Stimulated activated CD4-positive, alpha-beta T cell treated with anti-CD3 and anti-CD28 coated beads, Interleukin-12 subunit alpha, Interleukin-12 subunit beta, amount 100 ng/mL, for 48 hours (primary cell): Measurements from ENCODE around the gene DLGAP1.

ENCODE experiments used
- DNase-seq, 3 donors: peaks; one replicate each; pipeline ENCODE4 v3.0.0-alpha.2; 2020; ENCODE audit warnings: low read depth in 2 of 3, low spot score in 1 of 3

DLGAP1 gene

DNA sequence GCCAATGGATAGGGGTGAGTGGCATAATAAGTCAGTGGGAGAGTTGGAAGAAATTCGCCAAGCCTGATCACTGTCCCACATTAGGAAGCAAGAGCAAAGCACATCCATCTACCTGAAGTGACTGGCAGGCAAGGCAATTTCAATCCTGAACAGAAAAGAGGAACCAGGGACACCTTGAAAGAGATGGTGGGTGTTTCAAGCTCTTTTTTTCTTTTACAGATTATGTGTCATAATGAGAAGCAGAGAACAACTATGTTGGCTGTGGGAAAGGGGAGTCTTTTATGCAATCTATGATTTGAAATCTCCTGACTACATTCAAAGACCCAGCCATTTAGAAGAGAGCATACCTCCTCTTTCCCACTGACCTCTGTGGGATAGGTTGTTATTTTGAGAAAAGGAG, 941.6 kb downstream of the DLGAP1 start:
- DNase-seq: no peak

- no peak for DNase-seq
Observed at GRCh38 chr18:3511980-3512379, 943.1 kb downstream of the DLGAP1 start.

DNA sequence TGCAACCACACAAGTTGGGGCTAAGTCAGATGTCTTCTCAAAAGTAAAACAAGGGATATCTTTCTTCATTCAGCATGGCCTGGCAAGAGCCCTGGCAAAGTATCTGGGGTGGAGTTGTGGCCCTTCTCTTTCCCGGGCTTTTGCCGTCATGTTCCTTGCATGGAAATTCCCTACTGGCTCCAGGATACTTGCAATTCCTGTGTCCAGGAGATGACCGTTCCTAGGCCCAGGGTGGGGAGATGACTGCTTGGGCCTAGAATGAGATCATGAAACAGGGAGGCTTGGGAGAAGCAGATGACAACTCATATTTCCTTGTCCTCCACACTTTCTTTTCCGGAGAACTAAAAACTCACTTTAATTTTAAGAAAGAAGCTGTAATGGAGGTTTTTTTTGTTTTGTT, 944.2 kb downstream of the DLGAP1 start:
- no peak for DNase-seq

GRCh38 chr18:3510024-3510423, 945.1 kb downstream of the DLGAP1 start:
- no peak for DNase-seq

GRCh38 chr18:3508576-3509549, 946.2 kb downstream of the DLGAP1 start:
- DNase-seq: no peak

DNA sequence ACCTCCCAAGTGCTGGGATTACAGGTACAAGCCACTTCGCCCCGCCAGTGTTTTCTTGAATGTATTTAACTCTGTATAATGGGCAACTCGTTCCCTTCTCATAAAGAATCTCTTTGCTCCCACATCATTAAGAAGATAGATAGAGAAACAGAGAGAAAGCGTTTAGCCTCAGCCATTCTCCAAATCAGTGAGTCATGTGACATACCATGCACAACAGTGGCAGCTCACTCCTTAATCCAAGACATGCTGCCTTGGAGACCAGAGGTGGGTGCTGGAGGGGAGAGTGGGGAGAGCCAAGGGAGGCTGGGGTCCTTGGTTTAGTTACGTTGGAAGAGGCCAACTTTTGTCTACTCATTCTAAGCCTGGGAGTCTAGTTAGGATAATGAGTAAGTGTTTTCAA, 950.5 kb downstream of the DLGAP1 start:
- no peak for DNase-seq

DNA sequence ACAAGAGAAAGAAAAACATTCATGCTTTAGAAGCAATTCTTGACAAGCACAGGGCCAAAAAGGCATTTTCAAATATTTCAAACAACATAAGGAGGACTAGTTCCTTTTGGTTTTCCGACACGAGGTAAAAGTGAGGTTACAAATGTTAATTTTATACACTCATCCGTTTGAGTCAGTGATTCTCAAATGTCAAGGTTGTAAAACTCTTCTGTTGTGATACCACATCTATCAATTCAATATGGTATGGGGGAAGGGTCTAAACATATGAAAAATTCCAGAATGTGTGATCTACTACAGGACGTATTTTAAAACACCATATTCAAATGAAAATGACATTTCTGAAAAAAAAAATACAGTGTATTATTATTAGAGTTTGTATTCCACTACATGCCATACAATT, 952.5 kb downstream of the DLGAP1 start:
- DNase-seq: no peak

GRCh38 chr18:3500016-3500415, 955.1 kb downstream of the DLGAP1 start:
- DNase-seq: no peak

GRCh38 chr18:3499501-3499900, 955.6 kb downstream of the DLGAP1 start:
- no peak for DNase-seq

DNA sequence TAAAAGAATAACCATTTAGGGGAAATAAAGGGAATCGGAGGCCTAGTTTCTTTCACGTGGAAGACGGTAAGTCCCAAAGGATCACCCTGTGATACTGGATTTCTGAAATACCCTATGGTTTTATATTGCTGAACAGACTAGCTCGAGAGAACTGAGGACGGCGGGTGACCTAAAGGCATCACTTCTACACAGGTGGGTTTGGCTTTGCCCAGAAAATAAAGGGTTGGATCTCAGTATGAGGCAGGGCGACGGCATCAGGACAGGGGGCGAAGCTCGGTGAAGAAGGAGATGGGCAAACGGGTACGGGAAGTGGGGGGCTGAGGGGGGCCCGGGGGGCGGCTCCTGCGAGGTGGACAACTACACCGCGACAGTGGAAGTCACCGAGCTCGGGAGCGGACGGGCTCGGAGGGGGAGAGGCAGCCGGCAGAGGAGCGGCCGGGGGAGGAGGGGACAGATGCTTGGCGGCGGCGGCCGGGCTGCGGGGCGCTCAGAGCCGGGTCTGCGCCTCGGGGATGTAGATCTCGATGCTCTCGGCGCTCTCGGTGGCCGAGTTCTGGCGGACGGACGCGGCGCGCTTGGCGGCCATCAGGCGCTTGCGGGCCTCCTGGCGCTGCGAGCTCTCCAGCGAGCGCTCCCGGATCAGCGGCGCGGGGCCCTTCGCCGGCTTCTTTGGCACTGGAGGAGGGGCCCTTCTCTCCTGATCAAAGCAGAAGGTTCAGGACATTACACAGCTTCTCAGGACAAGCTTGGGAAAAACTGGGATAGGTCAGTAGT, 956.2 kb downstream of the DLGAP1 start:
- DNase-seq: peak in 1 of 3 donors; percentile 11

- DNase-seq: no peak
Observed at GRCh38 chr18:3495691-3496430, 959.2 kb downstream of the DLGAP1 start.

DNA sequence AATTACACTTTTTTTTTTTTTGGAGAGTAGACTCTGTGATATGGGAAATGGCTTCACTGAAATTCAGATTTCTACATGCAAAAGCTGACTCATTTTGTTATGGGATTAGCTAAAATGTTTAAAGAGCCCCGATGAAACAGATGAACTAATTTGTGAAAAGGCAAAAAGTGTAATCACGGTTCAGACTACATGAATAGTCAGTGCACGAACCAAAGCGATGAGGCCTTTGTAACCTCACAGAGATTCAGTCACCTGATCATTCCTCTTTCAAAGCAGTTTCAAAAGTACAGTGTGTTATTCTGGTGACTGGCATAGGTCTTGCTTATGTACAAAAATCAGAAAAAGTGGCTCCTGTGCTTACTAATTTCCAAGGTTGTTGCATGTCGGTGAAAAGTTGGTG, 960.5 kb downstream of the DLGAP1 start:
- no peak for DNase-seq

GRCh38 chr18:3494245-3494526, 960.9 kb downstream of the DLGAP1 start:
- no peak for DNase-seq

- DNase-seq: no peak
Observed at GRCh38 chr18:3493501-3494244, 961.4 kb downstream of the DLGAP1 start.

- no peak for DNase-seq
Observed at GRCh38 chr18:3492721-3493120, 962.4 kb downstream of the DLGAP1 start.

DNA sequence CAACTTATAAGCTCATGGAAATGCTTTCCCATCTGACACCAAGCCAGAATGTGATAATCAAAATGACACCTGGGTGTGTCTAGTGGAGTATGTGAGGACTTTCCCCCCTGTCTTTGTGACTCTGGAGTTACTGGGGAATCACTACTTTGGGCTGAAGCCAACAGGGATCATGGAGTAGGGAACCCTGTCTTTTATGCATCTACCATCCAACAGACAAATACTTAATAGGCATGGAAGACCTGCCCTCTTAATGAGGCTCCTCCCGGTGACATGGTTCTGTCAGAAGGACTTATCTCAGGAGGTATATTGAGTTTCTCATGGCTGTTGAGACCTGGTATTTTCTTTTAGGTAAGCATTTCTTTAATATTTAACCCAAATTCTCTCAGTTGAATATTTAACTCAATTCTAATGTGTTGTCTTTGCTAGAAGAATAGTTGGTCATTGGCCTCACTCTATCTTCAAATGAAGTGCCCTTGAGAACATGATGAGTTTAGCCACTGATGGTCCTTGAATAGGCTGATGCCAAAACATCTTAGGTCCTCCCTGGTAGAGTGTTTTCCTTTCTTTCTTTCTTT, 963.0 kb downstream of the DLGAP1 start:
- DNase-seq: no peak

- DNase-seq: no peak
Observed at GRCh38 chr18:3489462-3489861, 965.6 kb downstream of the DLGAP1 start.

GRCh38 chr18:3486512-3486911, 968.6 kb downstream of the DLGAP1 start:
- no peak for DNase-seq

DNA sequence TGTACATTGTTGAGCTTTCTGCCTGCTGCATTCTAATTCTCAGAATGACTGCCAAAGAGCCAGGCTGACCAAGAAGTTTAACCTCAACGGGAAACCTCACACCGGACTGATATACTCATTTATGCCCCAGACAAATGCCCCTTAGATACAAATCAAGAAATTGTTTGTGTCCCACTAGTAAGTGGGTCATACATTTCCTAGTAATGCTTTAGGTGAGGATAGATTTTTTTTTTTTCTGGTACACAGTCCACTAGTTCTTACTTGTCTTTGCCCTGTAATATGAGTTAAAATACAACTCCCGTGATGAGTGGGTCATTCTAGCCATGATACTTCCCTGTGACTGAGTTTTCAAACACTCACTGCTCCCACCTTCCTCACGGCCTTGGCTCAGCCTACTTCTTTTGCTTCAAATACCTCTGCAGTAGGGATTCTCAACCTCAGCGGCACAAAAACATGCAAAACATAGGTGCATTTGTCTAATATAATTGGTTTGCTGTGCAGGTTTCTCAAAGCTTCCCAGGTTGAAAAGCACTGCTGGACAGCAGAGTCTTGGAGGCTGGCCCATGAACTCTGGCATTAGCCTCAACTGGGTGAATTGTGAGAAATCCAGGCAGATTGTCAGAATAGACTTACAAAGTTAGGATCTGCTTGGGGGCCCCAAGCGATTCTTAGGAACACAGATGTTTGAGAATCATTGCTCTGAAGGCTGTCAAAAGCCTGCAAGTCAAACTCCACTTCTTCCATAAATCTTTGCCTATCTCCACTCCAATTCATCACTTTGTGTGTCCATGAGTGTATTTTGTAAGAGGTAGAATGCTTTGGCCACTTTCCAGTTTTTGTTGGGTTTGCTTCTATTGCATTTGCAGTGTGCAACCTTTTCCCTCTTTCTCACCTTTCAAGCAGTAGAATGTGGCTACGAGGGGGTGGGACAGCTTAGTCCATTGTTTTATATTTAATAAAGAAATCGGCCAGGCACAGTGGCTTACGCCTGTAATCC, 969.7 kb downstream of the DLGAP1 start:
- no peak for DNase-seq
